OCI-M2 (cell line): ENCODE data around the gene IRS2.

Experiments used
- DNase-seq: peaks from one replicate; lab custom pipeline; 2025; ENCODE audit not compliant: unreplicated experiment; lab: John Stamatoyannopoulos, UW

The IRS2 gene

GRCh38 chr13:109707044-109707741, 79.2 kb downstream of the IRS2 start:
- DNase-seq = no peak

DNA sequence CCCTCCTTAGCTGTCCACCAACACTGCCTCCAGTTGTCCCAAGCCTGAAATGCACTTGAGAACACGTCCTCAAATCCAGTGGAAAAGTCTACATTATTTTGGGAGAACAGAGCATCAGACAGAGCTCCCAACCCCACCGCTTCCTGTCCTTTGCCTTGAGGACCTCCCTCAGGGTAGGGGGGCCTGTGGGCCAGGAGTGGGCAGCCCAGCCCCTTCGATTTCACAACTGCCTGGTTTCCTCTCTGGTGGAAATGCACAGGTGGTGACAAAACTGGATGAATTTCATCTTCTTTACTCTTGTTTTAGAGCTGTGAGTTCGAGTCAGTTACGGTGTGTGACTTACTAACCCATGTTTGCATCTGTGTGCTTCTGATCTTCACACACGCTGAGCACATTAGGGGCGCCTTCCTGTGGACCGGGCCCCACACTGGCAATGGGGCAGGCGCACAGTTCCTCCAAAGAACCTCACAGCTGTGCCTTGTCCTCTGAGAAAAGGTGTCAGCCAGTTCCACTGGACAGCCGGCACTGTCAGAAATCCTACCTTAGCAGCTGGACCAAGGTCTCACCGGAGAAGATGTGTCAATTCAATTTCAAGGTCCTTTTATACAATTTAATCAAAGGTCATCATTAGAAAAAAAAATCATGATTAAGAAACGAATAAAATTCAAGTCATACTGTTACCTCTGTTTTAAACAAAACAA, 80.2 kb downstream of the IRS2 start:
- no peak for DNase-seq

GRCh38 chr13:109704771-109705635, 81.4 kb downstream of the IRS2 start:
- DNase-seq = no peak

DNA sequence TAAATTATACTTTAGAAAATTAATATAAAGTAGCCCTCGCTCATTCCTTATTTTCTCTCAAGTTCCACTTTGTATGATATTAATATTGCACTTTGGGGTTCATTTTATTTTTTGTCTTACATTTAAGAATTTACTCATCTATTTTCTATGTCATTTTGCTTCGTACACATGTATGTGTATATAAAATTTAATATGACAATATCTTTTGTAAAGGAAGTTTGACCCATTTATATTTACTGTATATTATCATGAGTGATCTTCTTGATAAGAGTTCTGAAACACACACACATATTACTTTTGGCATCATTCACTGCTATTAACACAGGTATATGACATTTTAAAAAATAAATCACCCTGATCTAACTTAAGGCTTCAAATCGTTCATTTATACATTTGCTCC, 83.1 kb downstream of the IRS2 start:
- no peak for DNase-seq
